Gastrocnemius medialis (tissue), 4 donors: Measurements from ENCODE around the gene DVL2.

ENCODE experiments used
- CTCF ChIP-seq, 5 experiments: fragments of 450-650 bp in 3 of 5; fragments of 200-600 bp in 2 of 5; sonication (generic) in 2 of 5; IDR thresholded peaks in 4 of 5; conservative IDR thresholded peaks in 1 of 5; 1 replicate in 4 of 5; 2 replicates in 1 of 5; pipeline ENCODE4 v1.5.1; 2016 to 2019; ENCODE audit warnings: antibody characterized with exemption in 5 of 5, mild to moderate bottlenecking in 3 of 5, moderate library complexity in 3 of 5
- POLR2A ChIP-seq, 2 donors: fragments of 450-650 bp; IDR thresholded peaks; one replicate each; pipeline ENCODE4 v1.6.1; 2017; ENCODE audit warnings: antibody characterized with exemption in 2 of 2, mild to moderate bottlenecking in 2 of 2, moderate library complexity in 2 of 2

- no peak for TF ChIP-seq CTCF (IDR thresholded peaks at IDR 0.05 in 4 of 5, conservative IDR thresholded peaks at IDR 0.05 in 1 of 5)
- no peak for TF ChIP-seq POLR2A (IDR thresholded peaks at IDR 0.05)
Observed at GRCh38 chr17:7236808-7237207, 2.5 kb upstream of the DVL2 start.
